DMS79 treated with DMSO at 0.1 percent for 48 hours (cell line): ENCODE measurements around the gene JAG1.
"Not testable (repeated sequence)": the region's sequence is repeated elsewhere in the genome, so short reads cannot be mapped to it uniquely, and the experiment has no call there.

Experiments
- DNase-seq: peaks from one replicate; lab custom pipeline; 2025; lab: John Stamatoyannopoulos, UW

The JAG1 gene

DNA sequence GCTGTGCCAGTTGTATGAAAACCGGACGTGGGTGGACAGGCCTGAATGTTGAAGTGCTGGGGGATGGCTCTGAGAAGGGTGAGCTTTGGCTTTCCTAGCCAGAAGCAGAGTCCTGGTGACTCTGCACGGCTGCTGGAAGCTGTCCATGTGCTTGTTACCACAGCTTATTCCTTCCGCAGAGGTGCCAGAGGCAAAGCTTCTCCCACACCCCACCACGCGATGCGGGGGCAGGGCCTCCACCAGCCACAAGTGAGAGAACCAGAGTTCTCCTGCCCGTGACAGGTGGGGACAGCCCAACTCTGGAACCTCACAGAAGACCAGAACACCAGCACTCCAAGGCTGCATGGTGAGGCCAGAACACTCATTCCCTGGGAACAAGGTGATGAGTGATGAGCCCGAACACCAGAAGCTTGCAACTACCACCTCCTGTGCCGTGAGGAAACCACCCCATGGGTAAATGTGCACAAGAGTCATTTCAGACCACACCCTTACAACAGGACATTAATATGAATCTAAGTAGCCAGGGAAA lies 36.7 kb downstream of the JAG1 start:
- no peak for DNase-seq

DNA sequence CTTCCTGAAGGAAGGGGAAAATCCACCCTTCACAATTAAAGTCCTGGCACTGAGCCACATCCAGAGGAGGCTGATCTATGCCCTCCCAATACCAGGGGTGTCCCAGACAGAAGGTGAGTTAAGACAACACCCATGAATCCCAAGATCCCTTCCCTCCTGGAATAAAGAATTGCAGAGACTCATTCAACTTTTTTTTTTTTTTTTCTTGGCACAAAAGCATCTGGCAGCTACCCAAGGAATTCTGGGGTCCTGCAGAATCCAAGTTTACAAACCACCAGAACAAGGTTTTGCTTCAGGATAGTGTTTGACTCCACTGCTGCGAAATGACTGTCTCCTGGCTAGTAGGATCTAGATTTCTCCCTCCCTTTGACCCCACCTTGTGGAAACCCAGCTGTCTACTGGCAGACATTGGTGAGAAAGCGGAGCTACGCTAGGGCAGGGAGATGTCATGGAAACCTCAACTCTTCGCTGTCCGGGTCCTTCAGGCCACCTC lies 37.4 kb downstream of the JAG1 start:
- no peak for DNase-seq

DNA sequence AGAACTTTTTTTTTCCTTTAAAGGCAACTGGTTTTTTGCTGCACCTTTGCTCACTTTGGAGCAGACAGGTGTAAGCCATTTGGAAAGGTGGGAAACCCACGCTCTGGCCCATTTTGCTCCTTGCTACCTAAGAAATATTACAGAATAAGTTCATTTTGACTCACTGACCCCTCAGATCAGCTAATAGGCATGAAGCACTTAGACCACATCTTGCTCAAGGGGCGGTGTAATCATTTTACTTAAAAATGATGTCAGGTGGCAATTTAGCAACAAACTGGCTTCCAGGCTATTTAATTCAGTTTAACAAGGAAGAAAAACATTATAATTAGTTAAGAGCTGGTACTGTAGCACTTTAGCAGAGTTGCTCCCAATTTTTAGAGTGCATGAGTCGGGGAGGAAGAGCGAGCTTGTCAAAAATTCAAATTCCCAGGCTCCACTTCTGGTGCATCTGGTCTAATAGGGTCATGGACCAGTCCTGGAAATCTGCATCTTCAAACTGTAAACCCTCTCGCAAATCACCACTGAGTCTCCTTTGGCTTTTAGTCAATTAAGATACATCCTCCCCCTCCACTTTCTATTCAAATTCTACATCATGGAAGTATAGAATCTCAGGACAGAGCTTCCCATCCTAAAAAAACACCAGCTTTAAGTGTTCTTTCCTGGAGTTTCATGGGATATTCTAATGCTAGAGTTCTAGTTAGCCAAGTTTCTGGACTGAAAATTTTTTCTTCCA lies 38.2 kb downstream of the JAG1 start:
- DNase-seq, result no peak

DNA sequence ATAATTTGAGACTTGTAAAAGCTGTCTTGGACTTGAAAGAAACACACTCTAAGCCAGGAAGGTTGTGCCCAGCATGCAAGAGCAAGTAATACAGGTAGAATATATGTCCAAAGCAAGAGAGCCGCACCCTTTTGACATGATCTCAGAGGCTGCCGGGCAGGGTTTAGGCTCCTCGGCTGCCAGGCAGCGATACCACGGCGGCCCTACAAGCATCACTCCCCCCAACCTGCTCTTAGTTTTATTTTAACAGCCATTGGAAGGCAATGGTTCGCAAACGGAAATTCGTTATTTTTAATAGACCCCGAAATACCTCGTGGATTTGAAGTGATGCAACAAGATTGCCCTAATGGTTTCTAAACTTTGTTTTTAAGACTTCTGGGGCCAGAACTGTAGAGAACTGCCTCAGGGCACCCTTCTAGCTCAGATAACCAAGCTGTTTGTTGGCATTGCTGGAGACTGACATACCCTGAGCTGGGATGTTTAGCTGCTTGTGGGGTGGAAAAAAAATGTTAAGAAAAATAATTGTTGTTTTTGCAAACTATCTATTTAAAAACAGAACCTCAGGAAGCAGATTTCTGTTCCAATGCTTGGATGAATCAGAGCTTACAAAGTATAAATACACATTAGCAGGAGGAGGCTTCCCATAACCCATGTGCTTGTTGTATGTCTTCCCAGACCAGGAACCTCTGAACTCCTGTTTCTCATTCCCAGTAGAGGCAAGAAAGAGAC lies 39.0 kb downstream of the JAG1 start:
- no peak for DNase-seq

DNA sequence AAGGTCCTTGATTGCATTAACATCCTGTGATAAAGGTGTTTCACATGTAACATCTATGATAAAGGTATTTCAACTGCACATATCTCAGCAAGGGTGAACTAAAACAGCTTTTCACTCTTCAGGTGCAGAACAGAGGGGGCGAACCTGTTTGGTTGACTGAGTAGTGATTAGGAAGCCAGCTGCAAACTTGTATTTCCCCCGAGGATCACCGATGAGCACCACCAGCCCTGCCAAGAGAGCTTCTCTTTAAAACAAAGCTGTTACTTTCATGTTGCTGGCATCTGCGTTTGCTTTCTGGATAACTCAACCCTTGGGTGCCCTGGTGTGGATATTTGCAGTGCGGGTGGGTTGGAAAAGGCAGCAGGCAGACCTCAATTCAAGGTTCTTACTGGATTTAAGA lies 39.6 kb downstream of the JAG1 start:
- DNase-seq, result no peak

DNA sequence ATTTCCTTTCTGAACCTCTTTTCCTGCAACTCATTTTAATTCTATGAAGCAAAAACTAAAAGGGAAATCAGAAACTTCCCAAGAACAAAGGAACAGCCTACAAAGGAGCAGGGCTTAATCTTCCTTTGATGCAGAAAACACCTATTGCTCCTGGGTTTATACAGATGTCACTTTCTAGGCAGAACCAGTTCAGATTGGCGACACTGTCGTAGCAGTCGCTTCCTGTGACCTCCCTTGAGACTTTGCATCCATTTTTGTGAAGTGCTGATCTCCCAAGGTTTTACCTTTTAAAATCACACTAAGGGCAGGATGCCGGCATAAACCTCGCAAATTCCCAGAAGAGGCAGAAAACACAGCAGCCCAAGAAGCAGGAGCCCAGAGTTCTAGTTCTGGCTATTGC lies 40.1 kb downstream of the JAG1 start:
- no peak for DNase-seq

DNA sequence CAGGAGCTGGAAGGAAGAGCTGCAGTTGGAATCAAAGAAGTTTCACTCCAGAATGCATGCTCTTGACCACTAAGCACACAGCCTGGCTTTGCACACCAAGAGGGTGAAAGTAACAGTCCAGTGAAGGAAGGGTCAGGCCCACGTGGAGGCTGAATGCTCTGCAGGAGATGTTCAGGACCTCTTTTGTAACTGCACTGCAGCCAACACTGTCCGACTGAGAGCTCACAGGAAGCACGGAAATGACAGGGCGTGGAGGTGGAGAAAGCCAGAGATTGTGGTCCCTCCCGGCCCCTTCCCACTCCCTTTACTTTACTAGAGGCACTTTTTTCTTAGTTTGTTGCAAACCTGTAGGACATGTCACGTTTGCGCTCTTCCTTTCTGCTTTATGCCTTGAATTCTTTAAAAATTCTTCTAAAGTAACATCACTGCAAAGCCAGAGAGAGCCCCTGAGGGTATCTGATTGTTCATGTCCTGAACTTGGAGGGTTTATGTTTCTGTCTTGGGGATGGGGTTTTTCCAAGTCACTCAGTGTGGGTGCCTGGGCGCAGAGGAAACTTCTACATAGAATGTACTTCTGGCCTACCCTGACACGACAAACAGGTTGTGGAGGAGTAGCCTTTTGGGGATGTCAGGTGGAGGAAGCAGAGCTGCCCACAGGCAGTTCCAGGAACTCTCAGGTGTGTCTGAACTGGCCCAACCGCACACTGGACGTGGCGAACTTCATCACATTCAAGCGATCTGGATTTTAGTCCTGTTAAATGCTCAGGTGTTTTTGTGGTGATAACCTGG lies 40.9 kb downstream of the JAG1 start:
- DNase-seq, result no peak

DNA sequence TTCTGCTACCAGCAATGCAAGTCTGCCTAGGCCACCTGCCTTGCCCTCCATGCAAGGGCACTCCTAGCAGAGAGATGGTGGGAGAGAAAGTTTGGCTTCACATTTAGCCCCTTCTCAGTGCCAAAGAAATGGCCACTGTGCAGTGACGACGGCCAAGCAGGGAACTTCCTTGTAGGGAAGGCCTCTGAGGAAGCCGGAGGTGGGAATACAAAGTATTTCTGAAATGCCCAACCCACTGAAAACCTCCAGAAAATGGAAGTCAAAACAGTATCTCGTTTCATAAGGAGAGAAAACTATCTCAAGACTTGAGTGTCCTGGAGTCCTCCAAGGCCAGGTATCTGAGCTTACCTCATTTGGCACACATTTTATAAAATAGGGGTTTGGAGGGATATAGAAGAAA lies 42.7 kb downstream of the JAG1 start:
- DNase-seq, result no peak

DNA sequence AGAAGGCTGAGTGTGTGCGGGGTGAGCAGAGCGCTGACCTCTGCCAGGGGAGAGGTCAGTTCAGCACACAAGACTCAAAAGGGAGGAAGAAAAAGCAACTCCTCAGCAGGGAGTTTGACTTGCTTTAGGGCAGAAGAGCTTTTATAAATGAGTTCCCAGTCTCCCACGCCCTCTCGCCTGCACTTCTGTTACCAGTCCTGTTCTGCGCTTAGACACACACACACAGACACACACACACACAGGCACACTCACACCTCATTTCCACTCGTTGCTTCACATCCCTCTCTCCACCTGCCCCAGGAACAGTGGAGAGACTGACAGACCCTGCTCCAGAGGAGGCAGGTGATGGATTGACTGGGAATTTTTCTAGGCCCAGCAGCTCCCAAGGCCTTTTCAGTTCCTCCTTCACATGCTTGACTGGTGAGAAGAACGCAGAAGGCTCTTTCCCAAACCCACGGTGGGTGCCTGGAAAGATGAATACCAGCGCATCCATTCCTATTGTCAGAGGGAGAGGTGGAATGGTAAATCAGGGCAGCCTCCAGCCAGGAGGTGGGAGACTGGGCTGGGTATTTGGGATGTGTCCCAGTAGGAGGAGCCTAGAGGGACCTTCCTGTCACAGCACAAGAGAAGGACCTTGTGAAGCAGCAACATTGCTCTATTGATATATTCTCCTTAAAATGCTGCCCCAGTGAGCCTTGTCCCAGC lies 43.7 kb downstream of the JAG1 start:
- no peak for DNase-seq

DNA sequence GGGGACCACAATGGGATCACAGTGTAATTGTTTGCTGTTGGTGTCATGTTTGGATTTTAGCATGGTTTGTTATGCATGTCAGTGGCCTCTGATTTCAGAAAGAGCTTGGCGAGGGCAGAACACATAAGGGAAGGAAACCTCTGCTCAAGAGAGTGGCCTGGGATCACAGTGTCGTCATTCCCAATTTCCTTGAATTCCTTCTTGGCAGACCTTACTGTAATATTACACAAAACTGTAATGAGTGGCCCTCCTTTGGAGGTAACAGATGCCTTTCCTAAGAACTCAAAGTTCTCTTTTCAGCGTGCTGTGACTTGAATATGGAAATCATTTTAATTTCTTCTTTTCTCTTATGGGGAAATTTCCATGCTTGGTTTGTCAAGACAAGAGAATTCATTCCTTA lies 46.9 kb downstream of the JAG1 start:
- DNase-seq, result no peak

DNA sequence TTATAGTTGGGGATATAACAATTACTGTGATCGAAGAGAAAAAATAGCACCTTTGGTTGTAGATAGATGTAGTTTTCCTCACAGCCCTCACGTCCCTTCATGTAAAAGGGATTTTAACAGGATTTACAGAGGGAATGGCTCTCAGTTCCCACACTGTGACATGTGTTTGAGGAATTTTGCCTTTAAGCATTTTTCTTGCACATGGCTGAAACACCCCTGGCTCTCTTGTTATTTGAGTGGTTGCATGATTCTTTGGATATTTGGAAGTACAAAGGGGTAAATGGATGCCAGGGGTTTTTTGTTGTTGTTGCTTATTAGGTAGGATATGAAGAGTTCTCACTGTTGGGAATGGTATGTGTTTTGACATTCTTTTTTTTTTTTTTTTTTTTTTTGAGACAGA lies 48.2 kb downstream of the JAG1 start:
- no peak for DNase-seq

DNA sequence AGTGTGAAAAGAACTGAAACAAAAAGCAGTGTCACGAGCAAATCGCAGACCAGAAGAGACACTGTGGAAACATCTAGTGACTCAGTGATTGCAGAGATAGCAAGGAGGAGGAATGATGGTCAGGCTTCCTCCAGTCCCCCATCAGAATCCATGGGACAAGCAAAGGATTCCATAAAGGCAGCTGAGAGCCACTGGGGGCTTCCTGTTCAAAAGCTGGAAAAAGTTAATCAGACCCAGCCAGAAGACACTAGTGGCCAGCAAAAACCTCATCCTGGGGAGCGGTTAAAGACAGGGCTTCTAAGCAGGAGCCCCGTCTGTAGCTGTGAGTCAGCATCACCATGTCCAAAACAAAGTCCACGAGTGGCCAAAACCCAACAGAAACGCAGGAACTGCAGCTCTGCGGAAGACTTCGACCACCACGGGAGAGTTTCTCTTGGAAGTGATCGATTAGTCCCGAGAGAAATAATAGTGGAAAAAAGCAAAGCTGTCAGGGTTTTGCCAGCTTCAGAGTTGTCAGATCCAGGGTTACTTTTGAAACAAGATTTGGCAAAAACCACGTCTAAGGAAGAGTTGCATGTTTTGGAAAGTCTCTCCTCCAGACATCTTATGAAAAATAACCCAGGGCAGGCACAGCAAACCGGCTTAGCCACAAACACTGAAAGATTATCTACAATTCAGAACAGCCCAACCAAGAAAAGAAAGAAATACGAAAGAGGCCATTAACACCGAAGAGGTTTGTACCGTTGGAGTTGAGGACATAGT lies 51.0 kb downstream of the JAG1 start:
- no peak for DNase-seq

DNA sequence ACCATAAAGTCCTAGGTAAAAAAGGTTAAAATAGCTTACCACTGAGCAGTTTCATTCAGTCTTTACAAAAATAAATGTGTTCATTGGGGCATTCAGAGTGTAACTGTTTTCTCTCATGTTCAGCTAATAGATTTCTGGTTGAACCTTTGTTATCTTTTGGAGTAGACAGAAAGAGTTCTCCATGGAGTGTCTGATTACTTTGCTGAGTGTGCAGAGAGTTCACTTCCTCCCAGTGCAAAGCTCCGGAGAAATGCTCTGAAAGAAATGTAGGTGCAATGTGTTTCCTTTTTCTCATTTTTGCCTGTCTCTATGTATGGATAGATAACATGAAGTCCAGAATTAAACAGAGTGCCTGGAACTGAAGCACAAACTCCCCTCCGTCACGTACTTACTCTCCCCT lies 52.6 kb downstream of the JAG1 start:
- DNase-seq, result no peak

DNA sequence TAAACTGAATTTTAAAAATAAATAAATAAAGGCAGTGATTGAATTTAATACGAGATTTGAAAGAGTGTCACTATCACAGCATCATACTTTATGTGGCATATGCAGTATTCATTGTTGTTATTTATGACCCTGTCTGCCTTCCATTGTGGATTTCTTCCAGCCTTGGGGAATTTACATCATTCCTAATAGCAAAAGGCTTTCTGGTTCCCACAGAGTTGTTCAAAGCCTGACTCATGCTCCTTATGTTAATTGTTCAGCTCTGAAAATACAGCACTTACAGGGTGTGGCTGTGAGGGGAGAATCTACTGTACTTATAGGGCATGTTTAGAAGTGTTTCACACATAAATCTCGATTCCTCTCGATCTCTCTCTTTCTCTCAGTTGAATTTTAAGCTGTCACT lies 54.4 kb downstream of the JAG1 start:
- DNase-seq, result no peak

DNA sequence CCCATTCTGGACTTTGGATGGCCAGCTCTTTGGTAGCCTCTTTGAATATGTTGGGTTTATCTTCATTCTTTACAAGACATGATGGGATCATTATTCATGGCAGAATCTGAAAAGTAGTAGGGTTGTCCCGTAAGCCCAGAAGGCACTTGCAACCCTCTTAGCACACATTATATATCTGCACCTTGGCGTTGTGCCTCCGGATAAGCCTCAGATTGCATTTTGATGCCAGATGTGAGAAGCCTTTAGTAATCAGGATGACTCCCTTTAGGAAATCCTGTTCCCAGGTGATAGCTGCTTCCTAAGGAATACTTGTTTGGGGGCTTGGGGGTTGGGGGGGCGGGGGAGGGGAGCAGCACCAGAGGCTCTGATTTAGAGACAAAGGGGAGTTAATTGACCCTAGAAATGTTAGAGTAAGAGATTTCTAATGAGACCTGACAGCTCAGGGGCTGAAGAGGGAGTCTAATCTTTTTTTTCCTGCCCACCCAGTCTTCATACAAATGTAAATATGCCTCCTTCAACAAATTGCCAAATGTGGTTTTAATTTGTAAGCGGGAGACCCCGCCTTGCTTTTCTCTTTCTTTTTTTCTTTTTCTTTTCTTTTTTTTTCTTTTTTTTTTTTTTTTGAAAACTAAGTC lies 55.1 kb downstream of the JAG1 start:
- DNase-seq, result no peak

DNA sequence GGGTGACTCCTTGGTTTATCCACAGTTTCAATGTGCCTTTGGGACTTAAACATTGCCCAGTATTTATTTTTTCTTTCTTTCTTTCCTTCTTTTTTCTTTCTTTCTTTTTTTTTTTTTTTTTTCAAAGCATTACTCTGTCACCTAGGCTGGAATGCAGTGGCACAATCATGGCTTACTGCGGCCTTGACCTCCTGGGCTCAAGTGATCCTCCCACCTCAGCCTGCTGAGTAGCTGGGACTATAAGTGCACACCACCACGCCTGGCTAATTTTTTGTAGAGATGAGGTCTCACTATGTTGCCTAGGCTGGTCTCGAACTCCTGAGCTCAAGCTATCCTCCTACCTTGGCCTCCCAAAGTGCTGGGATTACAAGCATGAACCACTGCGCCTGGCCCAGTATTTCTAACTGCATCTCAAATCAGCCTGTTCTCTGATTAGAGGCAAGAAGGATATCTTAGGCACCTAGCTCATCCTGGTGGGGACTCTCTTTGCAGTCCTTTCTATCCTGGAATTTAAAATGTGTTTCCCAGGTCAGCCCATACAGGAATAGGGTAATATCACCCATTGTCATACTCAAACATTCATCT lies 56.2 kb downstream of the JAG1 start:
- not testable (repeated sequence) for DNase-seq

DNA sequence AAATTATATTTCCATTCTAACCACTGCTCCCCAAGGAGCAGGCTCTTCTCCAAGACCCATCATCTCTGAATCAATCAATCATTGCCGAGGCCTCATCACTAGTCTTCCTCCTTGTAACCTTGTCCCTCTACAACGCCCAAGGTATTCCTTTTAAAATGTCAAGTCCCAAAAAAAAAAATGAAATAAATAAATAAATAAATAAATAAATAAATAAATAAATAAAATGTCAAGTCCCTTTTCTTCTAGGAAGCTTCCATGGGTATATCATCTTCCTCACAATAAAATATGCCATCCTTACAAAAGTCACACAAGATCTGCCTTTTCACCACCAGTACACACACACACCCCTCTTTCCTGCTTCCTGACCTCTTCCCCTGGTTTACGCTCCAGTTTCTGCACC lies 57.6 kb downstream of the JAG1 start:
- DNase-seq, result no peak

DNA sequence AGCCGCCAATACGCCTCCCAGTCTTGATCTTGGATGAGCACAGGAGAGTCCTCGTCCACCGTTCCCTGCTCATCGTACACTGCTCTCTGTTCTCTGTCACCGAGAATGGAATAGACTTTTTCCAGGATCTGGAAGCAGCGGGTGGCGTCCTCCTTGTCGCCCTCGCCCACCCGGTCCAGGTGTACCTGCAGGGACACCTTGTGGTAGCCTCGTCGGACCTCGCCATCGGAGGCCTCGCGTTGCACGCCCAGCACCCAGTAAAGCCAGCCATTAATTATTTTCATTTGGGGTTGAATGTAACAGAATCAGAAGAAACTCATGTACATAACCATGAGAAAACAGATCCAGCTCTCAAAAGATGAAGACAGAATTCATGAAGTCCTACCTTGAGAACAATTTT lies 59.9 kb downstream of the JAG1 start:
- no peak for DNase-seq

DNA sequence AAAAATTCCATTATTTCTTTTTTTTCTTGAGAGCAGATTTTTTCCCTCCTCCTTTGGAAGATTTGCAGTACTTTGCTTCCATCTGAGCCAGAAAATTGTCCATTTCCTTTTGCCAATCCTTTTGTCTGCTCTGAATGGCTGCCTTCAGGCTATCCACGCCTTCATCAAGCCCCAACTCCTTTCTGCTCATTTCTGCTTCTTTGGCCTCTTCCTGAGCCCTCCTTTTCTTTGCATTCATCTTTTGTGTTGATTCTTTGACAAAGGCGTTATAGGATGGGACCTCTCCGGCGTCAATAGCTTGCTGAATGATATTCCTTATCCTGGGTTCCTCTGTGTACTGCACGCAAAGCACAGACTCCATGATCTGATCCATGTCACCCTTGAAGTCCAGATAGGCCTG lies 60.4 kb downstream of the JAG1 start:
- DNase-seq, result not testable (repeated sequence)

DNA sequence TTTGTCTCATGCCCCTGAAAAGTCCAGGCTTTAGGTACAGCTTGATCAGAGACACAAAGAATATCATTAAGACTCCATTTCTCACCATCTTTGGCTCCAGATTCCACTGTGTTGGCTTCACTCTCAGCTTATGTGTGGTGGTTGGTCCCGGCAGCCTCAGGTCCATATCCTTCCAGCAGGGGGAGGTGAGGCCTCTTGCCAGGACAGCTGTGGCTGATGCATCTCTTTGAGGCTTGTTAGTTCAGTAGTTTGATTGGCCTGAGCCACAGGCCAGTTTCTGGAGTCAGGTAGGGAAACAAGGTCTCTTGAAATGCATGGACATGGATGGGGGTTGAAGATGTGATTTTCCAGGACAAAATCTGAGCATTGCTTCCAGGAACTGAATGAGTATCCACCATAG lies 62.4 kb downstream of the JAG1 start:
- no peak for DNase-seq
